H1 (cell line): Measurements from ENCODE around the gene CELF2. TPM values are rescaled to one million over a fixed set of nuclear protein-coding genes. Genes with fewer than 3 reads are reported as not detected.

Experiments used
- CTCF ChIA-PET: fragments of 300-600 bp; sonication (Branson Sonifier 250); formaldehyde crosslinking; loops from one replicate; lab custom pipeline; 2021; ENCODE audit not compliant: partially characterized antibody; lab: Charles Lee
- POLR2A ChIA-PET: fragments of 300-600 bp; sonication (Branson Sonifier 250); formaldehyde crosslinking; loops from one replicate; lab custom pipeline; 2021; ENCODE audit warnings: inconsistent platforms; ENCODE audit not compliant: partially characterized antibody; lab: Charles Lee
- DNase-seq, 2 experiments: peaks; one replicate each; pipeline versions ENCODE4 v3.0.0 to v3.0.0-alpha.2; 2010 to 2022; ENCODE audit warnings: low spot score in 2 of 2, low read depth in 1 of 2, mixed read lengths in 1 of 2
- FAIRE-seq: peaks from 2 replicates; lab custom pipeline; 2011; peaks lifted over from hg19 to GRCh38; lab: Jason Lieb, UNC
- H2AFZ ChIP-seq: 2 replicates; pipeline ENCODE4 v1.8.1; 2012; ENCODE audit warnings: low read length, inconsistent platforms
- H2AK5ac ChIP-seq: 2 replicates; pipeline ENCODE4 v1.6.1; 2013; ENCODE audit warnings: low read depth, low read length
- H2BK120ac ChIP-seq: replicated peaks from 2 replicates; pipeline ENCODE3; 2013; ENCODE audit warnings: low read depth, low read length, inconsistent platforms
- H2BK12ac ChIP-seq: 2 replicates; pipeline ENCODE4 v1.6.1; 2013; ENCODE audit warnings: low read depth, low read length
- H2BK15ac ChIP-seq: 2 replicates; pipeline ENCODE4 v1.6.1; 2013; ENCODE audit warnings: low read length
- H2BK20ac ChIP-seq: 2 replicates; pipeline ENCODE4 v1.6.1; 2013; ENCODE audit warnings: low read length
- H2BK5ac ChIP-seq: 2 replicates; pipeline ENCODE4 v1.6.1; 2013; ENCODE audit warnings: low read depth, low read length
- H3K14ac ChIP-seq: 2 replicates; pipeline ENCODE4 v1.6.1; 2013; ENCODE audit warnings: inconsistent platforms; ENCODE audit not compliant: insufficient read length
- H3K18ac ChIP-seq: 2 replicates; pipeline ENCODE4 v1.6.1; 2013; ENCODE audit warnings: low read length; ENCODE audit errors: extremely low read depth
- H3K23ac ChIP-seq: 2 replicates; pipeline ENCODE4 v1.6.1; 2013; ENCODE audit warnings: inconsistent platforms; ENCODE audit not compliant: insufficient read length
- H3K23me2 ChIP-seq: 2 replicates; pipeline ENCODE4 v1.6.1; 2013; ENCODE audit warnings: low read depth, low read length
- H3K27ac ChIP-seq: 2 replicates; pipeline ENCODE4 v1.6.1; 2011; ENCODE audit warnings: low read depth, low read length, inconsistent platforms
- H3K27me3 ChIP-seq, 4 experiments: replicated peaks in 1 of 4; 1 replicate in 1 of 4; 2 replicates in 3 of 4; pipeline versions ENCODE4 v1.6.1 to v1.8.1; 2011 to 2013; ENCODE audit warnings: low read length in 3 of 4, mild to moderate bottlenecking in 3 of 4, inconsistent platforms in 2 of 4, mixed read lengths in 2 of 4, moderate library complexity in 1 of 4; ENCODE audit not compliant: control insufficient read depth in 3 of 4, insufficient read depth in 3 of 4; ENCODE audit errors: extremely low read depth in 1 of 4
- H3K36me3 ChIP-seq, 4 experiments: 2 replicates each; pipeline versions ENCODE4 v1.6.1 to v1.8.1; 2011 to 2013; ENCODE audit warnings: mild to moderate bottlenecking in 4 of 4, low read length in 3 of 4, moderate library complexity in 2 of 4, control low read depth in 1 of 4, inconsistent platforms in 1 of 4; ENCODE audit not compliant: insufficient read depth in 4 of 4, control insufficient read depth in 2 of 4
- H3K4ac ChIP-seq: replicated peaks from 2 replicates; pipeline ENCODE3; 2013; ENCODE audit warnings: low read length, low read depth, mixed read lengths, inconsistent platforms; ENCODE audit not compliant: insufficient read length
- H3K4me1 ChIP-seq, 4 experiments: replicated peaks in 1 of 4; 1 replicate in 1 of 4; 2 replicates in 3 of 4; pipeline versions ENCODE4 v1.6.1 to v1.8.1; 2011 to 2013; ENCODE audit warnings: low read length in 3 of 4, inconsistent platforms in 2 of 4, mixed read lengths in 1 of 4; ENCODE audit not compliant: insufficient read depth in 4 of 4, control insufficient read depth in 3 of 4
- H3K4me2 ChIP-seq, 2 experiments: 2 replicates each; pipeline versions ENCODE4 v1.6.1 to v1.8.1; 2011 to 2013; ENCODE audit warnings: low read depth in 2 of 2, low read length in 2 of 2, control low read depth in 1 of 2, inconsistent platforms in 1 of 2, mild to moderate bottlenecking in 1 of 2; ENCODE audit not compliant: insufficient read depth in 1 of 2
- H3K4me3 ChIP-seq, 4 experiments: fragments of 200-600, 300-600 bp in 1 of 4; sonication (generic), shearing (Covaris generic), sonication (Bioruptor Twin) in 1 of 4; 2 replicates each; pipeline versions ENCODE4 v1.5.1 to v1.8.1; 2011 to 2016; ENCODE audit warnings: low read length in 4 of 4, low read depth in 3 of 4, control low read depth in 2 of 4, inconsistent platforms in 2 of 4, mild to moderate bottlenecking in 2 of 4, mixed read lengths in 1 of 4, moderate library complexity in 1 of 4; ENCODE audit not compliant: insufficient read depth in 2 of 4; ENCODE audit errors: extremely low read depth in 1 of 4
- H3K56ac ChIP-seq: replicated peaks from 2 replicates; pipeline ENCODE3; 2013; ENCODE audit warnings: low read depth, mild to moderate bottlenecking, mixed read lengths, low read length, inconsistent platforms; ENCODE audit not compliant: insufficient read length
- H3K79me1 ChIP-seq: 2 replicates; pipeline ENCODE4 v1.6.1; 2013; ENCODE audit warnings: low read depth, low read length, control low read depth
- H3K79me2 ChIP-seq, 2 experiments: 2 replicates each; pipeline versions ENCODE4 v1.6.1 to v1.8.1; 2012 to 2013; ENCODE audit warnings: low read length in 2 of 2, mild to moderate bottlenecking in 2 of 2, inconsistent platforms in 1 of 2; ENCODE audit not compliant: insufficient read depth in 2 of 2, control insufficient read depth in 1 of 2
- H3K9ac ChIP-seq, 4 experiments: replicated peaks in 1 of 4; 1 replicate in 1 of 4; 2 replicates in 3 of 4; pipeline versions ENCODE4 v1.6.1 to v1.8.1; 2011 to 2013; ENCODE audit warnings: low read depth in 3 of 4, low read length in 3 of 4, control low read depth in 2 of 4, mild to moderate bottlenecking in 2 of 4, moderate library complexity in 2 of 4, inconsistent platforms in 1 of 4; ENCODE audit errors: extremely low read depth in 1 of 4
- H3K9me3 ChIP-seq, 2 experiments: 2 replicates each; pipeline versions ENCODE4 v1.6.1 to v1.8.1; 2012 to 2013; ENCODE audit warnings: mild to moderate bottlenecking in 2 of 2, moderate library complexity in 2 of 2, control low read depth in 1 of 2, inconsistent platforms in 1 of 2, low read depth in 1 of 2, low read length in 1 of 2, mixed read lengths in 1 of 2; ENCODE audit not compliant: insufficient read depth in 2 of 2
- H4K20me1 ChIP-seq, 2 experiments: replicated peaks in 1 of 2; 2 replicates each; pipeline versions ENCODE3 to v1.8.1; 2011 to 2013; ENCODE audit warnings: inconsistent platforms in 2 of 2, low read length in 2 of 2, mild to moderate bottlenecking in 1 of 2; ENCODE audit not compliant: insufficient read depth in 2 of 2, control insufficient read depth in 1 of 2
- H4K5ac ChIP-seq: 2 replicates; pipeline ENCODE4 v1.6.1; 2013; ENCODE audit warnings: low read length, low read depth, mixed read lengths, inconsistent platforms; ENCODE audit not compliant: insufficient read length
- H4K8ac ChIP-seq: 2 replicates; pipeline ENCODE4 v1.8.0; 2013; ENCODE audit warnings: mild to moderate bottlenecking, moderate library complexity, low read length, inconsistent platforms; ENCODE audit not compliant: insufficient read depth; ENCODE audit errors: extremely low read depth
- H4K91ac ChIP-seq: replicated peaks from 2 replicates; pipeline ENCODE3; 2013; ENCODE audit warnings: low read length, mixed read lengths, inconsistent platforms; ENCODE audit not compliant: insufficient read length
- CHD2 ChIP-seq: IDR thresholded peaks from 2 replicates; pipeline ENCODE4 v1.6.1; 2012; ENCODE audit warnings: low read length, improper control_type of control experiment
- KDM1A ChIP-seq: fragments of 200-600, 300-600 bp; sonication (generic); IDR thresholded peaks from 2 replicates; pipeline ENCODE4 v1.7.1; 2016; ENCODE audit warnings: mild to moderate bottlenecking, low read length, borderline replicate concordance
- POU5F1 ChIP-seq: IDR thresholded peaks from 2 replicates; pipeline ENCODE4 v1.6.1; 2011; ENCODE audit warnings: low read depth, mild to moderate bottlenecking, low read length, moderate library complexity
- RNF2 ChIP-seq: fragments of 200-900, 300-1000 bp; sonication (generic); IDR thresholded peaks from 2 replicates; pipeline ENCODE4 v1.7.1; 2016; ENCODE audit warnings: borderline replicate concordance, low read depth, mild to moderate bottlenecking, antibody characterized with exemption, low read length; ENCODE audit not compliant: poor library complexity, severe bottlenecking; ENCODE audit errors: missing control alignments
- SIRT6 ChIP-seq: IDR thresholded peaks from one replicate; pipeline ENCODE4 v1.7.1; 2012; ENCODE audit warnings: low read length, inconsistent platforms
- SP1 ChIP-seq: IDR thresholded peaks from 2 replicates; pipeline ENCODE4 v1.6.1; 2011; ENCODE audit warnings: low read depth, low read length
- SP2 ChIP-seq: IDR thresholded peaks from 2 replicates; pipeline ENCODE4 v1.6.1; 2012; ENCODE audit warnings: mild to moderate bottlenecking, low read length, inconsistent platforms
- TCF12 ChIP-seq: IDR thresholded peaks from 2 replicates; pipeline ENCODE4 v1.6.1; 2011; ENCODE audit warnings: low read depth, mild to moderate bottlenecking, low read length
- WGBS, 2 experiments: shearing (Covaris generic) in 1 of 2; methylation state at CpG; one replicate each; pipeline versions ENCODE4 v1.1.6 to v1.1.7; 2013 to 2015; ENCODE audit warnings: low lambda C conversion rate in 2 of 2, mixed read lengths in 2 of 2, inconsistent platforms in 1 of 2, low coverage in 1 of 2, missing lambda C conversion rate in 1 of 2; ENCODE audit not compliant: insufficient replicate concordance in 2 of 2, insufficient coverage in 1 of 2, insufficient read length in 1 of 2; ENCODE audit errors: extremely low coverage in 1 of 2, missing lambda C conversion rate in 1 of 2; 5-methylcytosine and 5-hydroxymethylcytosine counted together
- polyA plus RNA-seq, 7 experiments: library from polyadenylated mRNA; depleted of rRNA in 3 of 7; stranded (reverse) in 5 of 7; unstranded in 2 of 7; fragments of >200 nt in 5 of 7; fragments of 200-250 nt in 2 of 7; gene quantifications; 1 replicate in 5 of 7; 2 replicates in 1 of 7; 4 replicates in 1 of 7; pipeline versions ENCODE4 v1.2.1 to v1.2.3, GENCODE V29; 2011 to 2013; ENCODE audit warnings: missing spikeins in 2 of 7, mixed read lengths in 2 of 7
- total RNA-seq: library from RNA; stranded (reverse); fragmentation: NEBNext Ultra II Directional; extraction: Animal tissue kit (Norgen Biotek cat#: 25700); gene quantifications from 2 replicates; pipeline ENCODE4 v1.2.1, GENCODE V29; 2021

Gene CELF2
- total and polyA plus RNA-seq, 2 of the 8 experiments (the other 6 are each of a cell fraction or from before 2014, with no cell fraction given), result 18.3 to 22.7 TPM

DNA sequence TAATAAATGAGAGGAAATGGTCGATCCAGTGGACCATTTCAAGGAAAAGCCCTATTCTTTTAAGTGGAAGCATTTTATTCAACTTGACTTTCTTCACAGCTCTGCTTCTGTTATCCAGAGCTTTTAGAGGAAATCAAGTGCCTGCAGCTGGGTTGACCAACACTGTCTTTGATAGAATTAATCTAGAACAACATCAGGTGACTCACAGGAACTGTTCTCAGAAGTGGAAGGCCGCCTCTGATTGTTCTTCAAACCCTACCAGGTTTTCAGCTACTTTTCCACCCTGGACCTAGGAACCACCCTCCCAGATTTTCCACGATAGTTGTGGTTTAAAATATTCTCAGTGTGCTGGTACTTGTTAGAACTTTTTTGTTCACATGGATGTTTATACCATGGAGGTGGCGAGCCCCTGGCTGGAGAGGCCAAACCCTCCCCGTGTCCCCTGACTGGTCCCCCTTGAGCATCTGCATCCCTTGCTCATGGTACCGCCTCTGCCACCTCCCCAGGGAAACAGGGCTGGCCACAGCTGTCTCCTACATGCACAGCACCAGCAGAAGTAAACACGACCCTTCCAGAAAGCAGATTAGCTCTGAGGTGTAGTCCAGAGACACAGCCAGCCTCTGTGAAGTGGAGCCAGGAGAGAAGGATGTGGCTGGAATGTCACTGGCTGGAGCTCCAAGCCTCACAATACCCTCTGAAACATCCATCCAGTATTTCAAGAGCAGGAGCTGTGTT lies 300.4 kb downstream of the CELF2 start:
- TF ChIP-seq SIRT6 (no peak), KDM1A (no peak), SP1 (no peak), SP2 (no peak), RNF2 (no peak), TCF12 (no peak), POU5F1 (no peak), CHD2 (no peak)
- no peak overlapping the region for H4K5ac ChIP-seq
- H3K4me2 ChIP-seq, result no peak overlapping the region
- no peak overlapping the region for H3K18ac ChIP-seq
- no peaks in the 10 kb centered on the region for H4K20me1 ChIP-seq
- H3K14ac ChIP-seq, result no peak overlapping the region
- H3K79me1 ChIP-seq, result no peaks in the 10 kb centered on the region; the same call in 1 of the 2 replicates
- no peaks in the 10 kb centered on the region; a peak in 1 of 8 replicates for H3K36me3 ChIP-seq
- WGBS, 2 experiments, result 90% methylated on average over 7 of the region's 7 CpGs; no CpG with 5 or more reads in 1 of the 2 experiments
- no peak overlapping the region for H2BK120ac ChIP-seq
- H4K8ac ChIP-seq, result no peak overlapping the region
- FAIRE-seq (no peak), DNase-seq (peak in 1 of 2 experiments; percentile 29)
- no peak overlapping the region for H3K4me3 ChIP-seq
- no peaks in the 10 kb centered on the region for H3K4me1 ChIP-seq
- no peak overlapping the region for H3K4ac ChIP-seq
- no peak overlapping the region for H2BK15ac ChIP-seq
- H3K9me3 ChIP-seq, result no peaks in the 10 kb centered on the region
- H2AFZ ChIP-seq, result no peak overlapping the region
- no peak overlapping the region for H2AK5ac ChIP-seq
- ChIA-PET POLR2A (no interaction called here), CTCF (interaction anchor here (0.7 to 2.6 kb wide), 6 partner anchors 8 to 121 kb away, joined by 3 to 16 read pairs (median 3); no protein-coding TSS in a partner anchor)
- H3K23ac ChIP-seq, result no peak overlapping the region
- H3K23me2 ChIP-seq, result no peaks in the 10 kb centered on the region
- H3K27me3 ChIP-seq, result no peaks in the 10 kb centered on the region
- no peak overlapping the region for H3K9ac ChIP-seq
- no peak overlapping the region for H2BK5ac ChIP-seq
- H4K91ac ChIP-seq, result no peak overlapping the region
- H2BK12ac ChIP-seq, result no peak overlapping the region
- no peak overlapping the region for H2BK20ac ChIP-seq
- no peak overlapping the region for H3K27ac ChIP-seq
- no peaks in the 10 kb centered on the region for H3K79me2 ChIP-seq
- H3K56ac ChIP-seq, result no peak overlapping the region
